H9 (cell line): ENCODE measurements around the gene GATA5. TPM values are rescaled to one million over a fixed set of nuclear protein-coding genes. Genes with fewer than 3 reads are reported as not detected.

Source experiments
- DNase-seq: peaks from one replicate; pipeline ENCODE4 v3.0.0-alpha.2; 2017
- H2AFZ ChIP-seq: one replicate; pipeline ENCODE4 v1.6.1; 2013; ENCODE audit warnings: mild to moderate bottlenecking, low read length, control low read depth, moderate library complexity
- H2AK5ac ChIP-seq: 2 replicates; pipeline ENCODE4 v1.6.1; 2013; ENCODE audit warnings: low read length, control low read depth, mixed read lengths; ENCODE audit not compliant: insufficient read length
- H2BK120ac ChIP-seq: one replicate; pipeline ENCODE4 v1.6.1; 2013; ENCODE audit warnings: low read depth, mild to moderate bottlenecking, low read length, control low read depth, inconsistent platforms; ENCODE audit not compliant: poor library complexity, severe bottlenecking
- H2BK12ac ChIP-seq: 2 replicates; pipeline ENCODE4 v1.6.1; 2013; ENCODE audit warnings: low read length, control low read depth, mixed read lengths, low read depth; ENCODE audit not compliant: insufficient read length
- H2BK15ac ChIP-seq: 2 replicates; pipeline ENCODE4 v1.6.1; 2013; ENCODE audit warnings: low read depth, low read length, control low read depth
- H2BK20ac ChIP-seq: one replicate; pipeline ENCODE4 v1.6.1; 2013; ENCODE audit warnings: low read depth, mild to moderate bottlenecking, low read length, control low read depth, inconsistent platforms; ENCODE audit not compliant: poor library complexity, severe bottlenecking
- H2BK5ac ChIP-seq: 2 replicates; pipeline ENCODE4 v1.6.1; 2013; ENCODE audit warnings: low read length, control low read depth, mixed read lengths; ENCODE audit not compliant: insufficient read length
- H3K14ac ChIP-seq: 2 replicates; pipeline ENCODE4 v1.6.1; 2013; ENCODE audit warnings: low read length, control low read depth; ENCODE audit not compliant: insufficient read depth
- H3K18ac ChIP-seq: 2 replicates; pipeline ENCODE4 v1.6.1; 2013; ENCODE audit warnings: low read depth, mild to moderate bottlenecking, mixed read lengths, low read length, control low read depth; ENCODE audit not compliant: insufficient read length
- H3K23ac ChIP-seq: 2 replicates; pipeline ENCODE4 v1.6.1; 2013; ENCODE audit warnings: low read length, control low read depth, mixed read lengths, low read depth; ENCODE audit not compliant: insufficient read length
- H3K23me2 ChIP-seq: 2 replicates; pipeline ENCODE4 v1.6.1; 2013; ENCODE audit warnings: low read depth, mild to moderate bottlenecking, mixed read lengths, low read length, control low read depth; ENCODE audit not compliant: insufficient read length, poor library complexity, severe bottlenecking
- H3K27ac ChIP-seq: 2 replicates; pipeline ENCODE4 v1.5.1; 2013; ENCODE audit warnings: low read length, control low read depth, mixed read lengths, low read depth; ENCODE audit not compliant: insufficient read length
- H3K27me3 ChIP-seq: 2 replicates; pipeline ENCODE4 v1.6.1; 2013; ENCODE audit warnings: low read length, control low read depth, inconsistent platforms; ENCODE audit not compliant: insufficient read depth
- H3K4ac ChIP-seq: 2 replicates; pipeline ENCODE4 v1.6.1; 2013; ENCODE audit warnings: low read depth, mild to moderate bottlenecking, control low read depth, inconsistent platforms, low read length, moderate library complexity
- H3K4me1 ChIP-seq: 2 replicates; pipeline ENCODE4 v1.6.1; 2013; ENCODE audit warnings: low read length, control low read depth, inconsistent platforms; ENCODE audit not compliant: insufficient read depth
- H3K4me2 ChIP-seq: 2 replicates; pipeline ENCODE4 v1.6.1; 2013; ENCODE audit warnings: low read length, control low read depth, mixed read lengths; ENCODE audit not compliant: insufficient read length, insufficient read depth
- H3K56ac ChIP-seq: 2 replicates; pipeline ENCODE4 v1.6.1; 2013; ENCODE audit warnings: low read depth, mild to moderate bottlenecking, mixed read lengths, low read length, control low read depth; ENCODE audit not compliant: insufficient read length
- H3K79me1 ChIP-seq: 2 replicates; pipeline ENCODE4 v1.6.1; 2013; ENCODE audit warnings: low read depth, mild to moderate bottlenecking, moderate library complexity, low read length, control low read depth, inconsistent platforms; ENCODE audit not compliant: insufficient read depth, poor library complexity, severe bottlenecking
- H3K79me2 ChIP-seq: 2 replicates; pipeline ENCODE4 v1.6.1; 2013; ENCODE audit warnings: low read length, control low read depth, inconsistent platforms; ENCODE audit not compliant: insufficient read depth
- H3K9ac ChIP-seq: 2 replicates; pipeline ENCODE4 v1.6.1; 2013; ENCODE audit warnings: low read length, control low read depth, mixed read lengths; ENCODE audit not compliant: insufficient read length; ENCODE audit errors: extremely low read depth
- H3K9me3 ChIP-seq: one replicate; pipeline ENCODE4 v1.6.1; 2013; ENCODE audit warnings: low read depth, low read length, inconsistent platforms; ENCODE audit not compliant: control insufficient read depth
- H3T11ph ChIP-seq: one replicate; pipeline ENCODE4 v1.6.1; 2013; ENCODE audit warnings: mild to moderate bottlenecking, low read length, control low read depth, inconsistent platforms
- H4K20me1 ChIP-seq: one replicate; pipeline ENCODE4 v1.6.1; 2013; ENCODE audit not compliant: control insufficient read depth, insufficient read length, insufficient read depth
- H4K5ac ChIP-seq: 2 replicates; pipeline ENCODE4 v1.6.1; 2013; ENCODE audit warnings: low read depth, mild to moderate bottlenecking, mixed read lengths, low read length, control low read depth; ENCODE audit not compliant: insufficient read length
- H4K8ac ChIP-seq: replicated peaks from 2 replicates; pipeline ENCODE4 v1.6.1; 2013; ENCODE audit warnings: low read length, control low read depth, mixed read lengths, low read depth; ENCODE audit not compliant: insufficient read length
- H4K91ac ChIP-seq: 2 replicates; pipeline ENCODE4 v1.6.1; 2013; ENCODE audit warnings: low read depth, mild to moderate bottlenecking, moderate library complexity, mixed read lengths, low read length, control low read depth; ENCODE audit not compliant: insufficient read length
- H3K27ac Mint-ChIP-seq, 3 experiments: 2 replicates in 2 of 3; 3 replicates in 1 of 3; pipeline ENCODE4 v1.8.0; 2020 to 2021; ENCODE audit warnings: mixed read lengths in 3 of 3, mild to moderate bottlenecking in 1 of 3, moderate library complexity in 1 of 3
- H3K27me3 Mint-ChIP-seq: 2 replicates; pipeline ENCODE4 v1.8.0; 2021; ENCODE audit warnings: low read depth, mild to moderate bottlenecking, moderate library complexity, mixed read lengths
- H3K36me3 Mint-ChIP-seq, 3 experiments: 2 replicates in 2 of 3; 3 replicates in 1 of 3; pipeline ENCODE4 v1.8.0; 2020 to 2021; ENCODE audit warnings: low read depth in 3 of 3, mixed read lengths in 3 of 3; ENCODE audit not compliant: insufficient read depth in 1 of 3
- H3K4me1 Mint-ChIP-seq, 2 experiments: 2 replicates each; pipeline ENCODE4 v1.8.0; 2020; ENCODE audit warnings: mixed read lengths in 2 of 2
- H3K4me3 Mint-ChIP-seq, 2 experiments: 2 replicates in 1 of 2; 3 replicates in 1 of 2; pipeline ENCODE4 v1.8.0; 2020 to 2021; ENCODE audit warnings: mild to moderate bottlenecking in 2 of 2, mixed read lengths in 2 of 2, moderate library complexity in 1 of 2
- H3K9me3 Mint-ChIP-seq, 2 experiments: 2 replicates in 1 of 2; 3 replicates in 1 of 2; pipeline ENCODE4 v1.8.0; 2020; ENCODE audit warnings: mild to moderate bottlenecking in 2 of 2, mixed read lengths in 2 of 2, moderate library complexity in 1 of 2
- WGBS: extraction: QIAGEN DNeasy Blood & Tissue Kit; methylation state at CpG from one replicate; pipeline ENCODE4 v1.1.7; 2013; ENCODE audit warnings: missing lambda C conversion rate, low lambda C conversion rate, mixed read lengths; ENCODE audit not compliant: insufficient read length; ENCODE audit errors: extremely low coverage; 5-methylcytosine and 5-hydroxymethylcytosine counted together
- total RNA-seq: library from RNA; stranded (reverse); gene quantifications from 2 replicates; pipeline ENCODE4 v1.2.1, GENCODE V29; 2021
- TF ChIP-seq, protein P1 (sequence below): fragments of 200-600 bp; sonication (generic); conservative IDR thresholded peaks from 3 replicates; pipeline ENCODE4 v1.8.0; 2021; ENCODE audit warnings: antibody characterized with exemption, mild to moderate bottlenecking

GATA5 gene
- total RNA-seq, 1 experiment from 2014 or later: 0.24 TPM

DNA sequence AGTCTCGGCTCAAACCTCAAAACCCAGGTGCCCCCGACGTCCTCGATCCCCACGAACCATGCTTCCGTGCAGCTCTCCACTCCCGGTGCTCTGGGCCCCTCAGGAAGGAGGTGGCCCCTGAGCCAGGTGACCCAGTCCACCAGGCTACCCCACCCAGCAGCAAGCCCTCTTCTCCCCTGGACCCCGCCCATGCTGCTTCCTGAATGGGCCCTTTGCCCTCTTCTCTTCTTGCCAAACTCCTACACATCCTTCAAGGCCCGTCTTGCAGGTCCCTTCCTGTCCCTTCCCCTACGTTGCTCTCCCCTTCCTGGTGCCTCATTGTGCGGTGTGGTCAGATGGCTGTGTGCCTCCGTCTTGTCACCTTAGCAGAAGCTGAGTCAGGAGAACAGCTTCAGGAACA is 3.4 kb upstream of the GATA5 start:
- Histone ChIP-seq H3K56ac (no peak overlapping the region), H3K9me3 (no peaks in the 10 kb centered on the region), H4K20me1 (no peaks in the 10 kb centered on the region), H2BK15ac (no peak overlapping the region), H3K9ac (no peak overlapping the region), H3K79me2 (no peaks in the 10 kb centered on the region), H4K91ac (no peak overlapping the region), H2BK12ac (no peak overlapping the region), H3K4ac (no peak overlapping the region), H3K27me3 (peaks cover 70% of the 10 kb centered on the region), H3T11ph (no peak overlapping the region), H2BK120ac (no peak overlapping the region), H2AK5ac (no peak overlapping the region), H2BK20ac (no peak overlapping the region), H2AFZ (no peak overlapping the region), H4K8ac (no peak overlapping the region), H3K27ac (no peak overlapping the region), H2BK5ac (no peak overlapping the region), H3K14ac (no peak overlapping the region), H3K79me1 (no peaks in the 10 kb centered on the region), H3K23me2 (peaks cover 16% of the 10 kb centered on the region), H3K4me2 (no peak overlapping the region), H3K23ac (no peak overlapping the region), H3K18ac (no peak overlapping the region), H4K5ac (no peak overlapping the region), H3K4me1 (no peaks in the 10 kb centered on the region; the same call in 1 of the 2 replicates)
- TF ChIP-seq, protein P1, sequence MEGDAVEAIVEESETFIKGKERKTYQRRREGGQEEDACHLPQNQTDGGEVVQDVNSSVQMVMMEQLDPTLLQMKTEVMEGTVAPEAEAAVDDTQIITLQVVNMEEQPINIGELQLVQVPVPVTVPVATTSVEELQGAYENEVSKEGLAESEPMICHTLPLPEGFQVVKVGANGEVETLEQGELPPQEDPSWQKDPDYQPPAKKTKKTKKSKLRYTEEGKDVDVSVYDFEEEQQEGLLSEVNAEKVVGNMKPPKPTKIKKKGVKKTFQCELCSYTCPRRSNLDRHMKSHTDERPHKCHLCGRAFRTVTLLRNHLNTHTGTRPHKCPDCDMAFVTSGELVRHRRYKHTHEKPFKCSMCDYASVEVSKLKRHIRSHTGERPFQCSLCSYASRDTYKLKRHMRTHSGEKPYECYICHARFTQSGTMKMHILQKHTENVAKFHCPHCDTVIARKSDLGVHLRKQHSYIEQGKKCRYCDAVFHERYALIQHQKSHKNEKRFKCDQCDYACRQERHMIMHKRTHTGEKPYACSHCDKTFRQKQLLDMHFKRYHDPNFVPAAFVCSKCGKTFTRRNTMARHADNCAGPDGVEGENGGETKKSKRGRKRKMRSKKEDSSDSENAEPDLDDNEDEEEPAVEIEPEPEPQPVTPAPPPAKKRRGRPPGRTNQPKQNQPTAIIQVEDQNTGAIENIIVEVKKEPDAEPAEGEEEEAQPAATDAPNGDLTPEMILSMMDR: no peak
- WGBS: no CpG with 5 or more reads among the region's 12 CpGs
- Mint-ChIP-seq H3K9me3 (peaks cover 0 to 2% of the 10 kb centered on the region in 2 experiments; a peak in 1 of 5 replicates), H3K27ac (no peak overlapping the region), H3K4me1 (peaks cover 22 to 48% of the 10 kb centered on the region in 2 experiments), H3K27me3 (peaks cover 85% of the 10 kb centered on the region), H3K36me3 (no peaks in the 10 kb centered on the region), H3K4me3 (no peak overlapping the region; a peak in 2 of 5 replicates)
- no peak for DNase-seq
